GM12873 (cell line): ENCODE data around the gene ELOVL5.

Experiments
- CTCF ChIP-seq: IDR thresholded peaks from 2 replicates; pipeline ENCODE4 v1.5.1; 2012; ENCODE audit warnings: low read depth, mild to moderate bottlenecking, moderate library complexity, low read length, control low read depth; ENCODE audit not compliant: insufficient read depth; ENCODE audit errors: missing control alignments

ELOVL5 gene

GRCh38 chr6:53378208-53378607 is 29.5 kb upstream of the ELOVL5 start:
- TF ChIP-seq CTCF = no peak

GRCh38 chr6:53377793-53378192 is 29.0 kb upstream of the ELOVL5 start:
- TF ChIP-seq CTCF = no peak

GRCh38 chr6:53377289-53377688 is 28.5 kb upstream of the ELOVL5 start:
- no peak for TF ChIP-seq CTCF

GRCh38 chr6:53376661-53377226 is 28.0 kb upstream of the ELOVL5 start:
- no peak for TF ChIP-seq CTCF

GRCh38 chr6:53375847-53376246 is 27.1 kb upstream of the ELOVL5 start:
- no peak for TF ChIP-seq CTCF

GRCh38 chr6:53373638-53374037 is 24.9 kb upstream of the ELOVL5 start:
- TF ChIP-seq CTCF = no peak

- no peak for TF ChIP-seq CTCF
Observed at GRCh38 chr6:53369876-53370515, 21.2 kb upstream of the ELOVL5 start.
